ENCODE results near the gene TPH1.

TPH1 gene

GRCh38 chr11:18046116-18046777 is at the start of gene TPH1:
TSS of gene TPH1 (minus strand) at chr11:18046269. CDS start at chr11:18040762, 5,507 bp downstream.
- no peak for DNase-seq (ENCODE audit: low spot score)

DNA sequence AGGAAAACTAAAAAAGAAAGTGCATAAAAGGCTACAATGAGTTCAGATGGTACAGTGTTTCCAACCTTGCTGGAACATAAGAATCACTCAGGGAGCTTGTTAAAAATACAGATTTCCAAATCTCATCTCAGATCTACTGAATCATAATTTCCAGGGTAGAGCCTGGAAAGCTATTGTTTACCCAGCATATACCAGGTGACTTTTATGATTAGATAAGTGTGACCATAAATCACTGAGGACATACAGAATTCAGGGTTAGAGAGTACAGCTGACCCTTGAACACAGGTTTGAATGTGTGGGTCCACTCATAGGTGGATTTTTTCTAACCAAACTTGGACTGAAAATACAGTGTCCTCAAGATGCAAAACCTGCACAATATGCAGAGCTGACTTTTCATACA is 47.9 kb upstream of the TPH1 start:
- DNase-seq (ENCODE audit: low spot score) = no peak

DNA sequence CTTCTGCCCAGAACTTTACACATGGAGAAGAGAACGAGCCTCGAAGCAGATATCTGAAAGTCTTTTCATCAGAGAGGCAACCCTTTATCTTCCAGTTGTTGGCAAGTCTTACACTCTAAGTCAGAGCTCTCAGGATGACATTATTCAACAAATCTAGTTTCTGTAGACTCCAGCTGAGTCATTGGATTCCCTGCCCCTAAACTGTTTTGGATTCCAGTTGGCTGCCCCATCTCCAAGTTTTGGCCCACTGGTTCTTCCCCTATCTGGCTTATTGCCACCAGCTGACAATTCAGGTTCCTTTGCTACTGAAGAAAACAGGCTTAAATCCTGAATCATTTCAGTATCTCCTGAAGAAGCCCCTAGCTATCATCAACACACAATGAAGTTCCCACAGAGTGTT is 45.7 kb upstream of the TPH1 start:
- DNase-seq (ENCODE audit: low spot score) = no peak

DNA sequence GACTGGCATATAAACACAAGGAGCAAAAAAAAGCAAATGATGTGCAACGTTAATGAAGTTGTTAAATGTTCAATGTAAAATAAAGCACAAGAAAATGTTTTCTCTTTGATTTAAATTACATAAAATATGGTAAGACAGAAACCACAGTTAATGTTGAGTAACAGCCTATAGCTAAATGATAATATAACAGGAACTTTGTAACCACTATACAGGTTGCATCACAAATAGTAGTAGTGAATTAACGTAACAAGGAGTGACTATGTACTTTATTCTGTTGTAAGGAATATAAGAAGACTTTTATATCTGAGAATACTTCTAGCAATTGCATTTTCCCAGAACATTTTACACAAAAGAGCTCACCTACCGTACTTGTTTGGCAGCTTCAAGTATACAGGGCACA is 42.9 kb upstream of the TPH1 start:
- DNase-seq (ENCODE audit: low spot score) = no peak

GRCh38 chr11:18088366-18088765 is 42.3 kb upstream of the TPH1 start:
- DNase-seq (ENCODE audit: low spot score) = no peak

GRCh38 chr11:18081551-18081950 is 35.5 kb upstream of the TPH1 start:
- DNase-seq (ENCODE audit: low spot score) = peak; percentile 17

- DNase-seq (ENCODE audit: low spot score) = no peak
Measured at GRCh38 chr11:18080451-18080850, 34.4 kb upstream of the TPH1 start.

DNA sequence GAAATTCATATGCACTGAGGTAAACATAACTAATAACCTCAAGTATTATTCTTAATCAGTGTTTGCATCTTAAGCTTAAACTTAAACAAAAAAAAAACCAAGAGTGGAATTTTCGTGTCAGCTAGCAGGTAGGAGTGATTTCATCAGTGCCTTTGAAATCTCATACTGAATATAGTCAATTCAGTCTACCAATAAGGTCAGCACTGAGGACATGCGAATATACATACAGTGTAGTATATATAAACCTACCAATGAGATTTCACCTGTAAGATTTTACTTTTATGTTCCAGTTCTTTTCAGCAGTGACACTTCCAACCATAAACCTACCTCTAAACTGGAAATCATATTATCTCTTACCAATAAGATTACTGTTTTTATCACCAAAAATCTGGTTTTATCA is 32.8 kb upstream of the TPH1 start:
- no peak for DNase-seq (ENCODE audit: low spot score)

DNA sequence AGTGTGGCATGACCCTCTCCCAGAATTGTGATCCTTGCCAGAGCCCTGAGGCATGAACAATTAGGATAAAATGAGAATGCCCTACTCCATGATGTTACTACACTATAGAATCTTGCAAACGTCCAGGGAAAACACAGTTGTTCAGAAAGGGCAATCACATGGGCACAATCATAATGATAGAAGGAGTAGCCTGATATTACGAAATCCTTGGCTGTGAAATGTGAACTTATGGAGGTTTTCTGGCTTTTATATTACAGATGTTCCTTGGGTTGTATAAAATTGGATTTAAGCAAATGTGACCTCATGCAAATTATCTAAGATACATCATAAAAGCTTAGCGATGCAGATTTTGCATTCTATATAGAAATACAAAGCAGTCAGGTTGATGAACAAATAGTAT is 29.4 kb upstream of the TPH1 start:
- DNase-seq (ENCODE audit: low spot score) = no peak

DNA sequence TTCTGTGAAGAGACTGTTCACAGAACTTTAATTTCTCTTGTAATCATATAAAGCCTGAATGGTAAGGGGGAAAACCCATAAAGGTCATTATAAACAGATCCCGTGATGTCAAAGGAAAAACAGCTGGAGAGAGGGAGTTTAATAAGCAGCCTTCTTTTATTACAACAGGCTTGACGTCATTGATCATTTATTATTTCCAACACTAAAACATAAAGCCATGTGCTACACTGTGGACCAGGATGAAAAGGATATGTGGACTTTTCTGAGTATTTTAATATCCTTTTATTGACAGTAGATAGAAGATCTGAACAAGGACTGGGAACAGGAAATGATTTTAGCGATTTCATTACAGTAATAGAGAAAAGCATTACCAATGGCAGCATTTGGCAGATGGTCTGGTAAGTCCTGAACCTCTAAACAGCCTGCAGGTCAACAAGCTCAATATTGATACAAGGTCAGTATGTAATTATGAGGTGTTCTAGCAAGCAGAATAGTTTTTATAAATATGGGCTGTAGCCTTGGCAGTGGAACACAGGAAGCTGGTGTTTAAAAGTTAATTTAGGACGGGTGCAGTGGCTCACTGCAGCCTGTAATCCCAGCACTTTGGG is 25.1 kb upstream of the TPH1 start:
- no peak for DNase-seq (ENCODE audit: low spot score)

DNA sequence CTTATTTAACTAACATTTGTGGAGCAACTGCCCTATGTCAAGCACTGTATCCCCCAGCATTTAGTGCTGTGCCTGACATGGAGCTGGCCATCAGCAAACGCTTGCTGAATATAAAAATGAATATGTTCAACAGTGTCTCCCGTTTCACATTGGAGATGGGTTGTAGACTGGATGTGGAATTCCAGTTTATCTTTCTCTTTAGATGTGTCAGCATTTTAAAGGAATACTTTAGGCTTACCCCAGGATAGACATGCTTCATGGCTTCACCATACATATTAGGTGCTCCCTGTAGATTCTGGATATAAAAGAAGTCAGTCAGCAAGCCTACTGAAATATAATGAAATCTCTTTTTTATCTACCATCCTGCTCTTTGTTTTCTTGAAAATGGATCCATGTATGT is 21.3 kb upstream of the TPH1 start:
- no peak for DNase-seq (ENCODE audit: low spot score)

- no peak for DNase-seq (ENCODE audit: low spot score)
Measured at GRCh38 chr11:18066626-18067025, 20.6 kb upstream of the TPH1 start.

DNA sequence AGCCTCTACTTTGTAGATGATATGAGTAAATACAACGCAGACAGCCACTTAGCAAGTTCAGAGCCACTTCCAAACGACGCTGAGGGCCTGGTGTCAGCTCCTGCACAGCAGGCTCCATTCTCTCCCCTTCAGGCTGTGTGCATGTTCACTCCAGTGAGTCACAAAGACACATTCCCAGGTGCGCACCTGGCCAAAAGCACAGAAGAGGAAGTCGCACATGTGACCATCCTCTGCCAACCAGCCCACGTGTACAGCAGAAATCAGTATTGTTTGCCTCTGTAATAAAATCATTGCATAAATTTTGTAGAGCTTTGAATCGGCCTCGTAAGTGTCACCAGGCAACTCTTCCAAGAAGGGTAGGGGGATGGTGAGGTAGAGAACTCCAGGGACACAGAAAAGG is 19.5 kb upstream of the TPH1 start:
- no peak for DNase-seq (ENCODE audit: low spot score)

- DNase-seq (ENCODE audit: low spot score) = no peak
Measured at GRCh38 chr11:18064450-18065054, 18.5 kb upstream of the TPH1 start.

- no peak for DNase-seq (ENCODE audit: low spot score)
Measured at GRCh38 chr11:18063862-18064434, 17.9 kb upstream of the TPH1 start.

DNA sequence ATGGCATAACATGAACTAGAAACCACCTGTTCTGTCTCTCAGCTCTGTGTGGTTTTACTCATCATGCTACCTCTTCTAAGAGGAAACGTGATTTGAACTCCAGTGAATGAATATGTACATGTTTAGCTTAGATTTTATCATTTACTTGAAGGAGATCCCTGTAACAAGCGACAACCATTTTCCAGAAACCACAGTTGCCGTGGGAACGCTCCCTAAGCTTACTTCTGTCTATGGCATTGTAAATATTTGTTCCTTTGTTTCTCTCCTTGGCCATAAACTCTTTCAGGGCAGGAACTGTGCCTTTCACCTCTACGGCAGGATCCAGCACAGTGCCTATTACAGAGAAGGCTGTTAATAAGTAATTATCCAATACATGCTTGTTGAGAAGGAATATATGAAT is 17.1 kb upstream of the TPH1 start:
- DNase-seq (ENCODE audit: low spot score) = no peak

- no peak for DNase-seq (ENCODE audit: low spot score)
Measured at GRCh38 chr11:18061351-18061750, 15.3 kb upstream of the TPH1 start.

- DNase-seq (ENCODE audit: low spot score) = no peak
Measured at GRCh38 chr11:18056561-18057181, 10.6 kb upstream of the TPH1 start.

DNA sequence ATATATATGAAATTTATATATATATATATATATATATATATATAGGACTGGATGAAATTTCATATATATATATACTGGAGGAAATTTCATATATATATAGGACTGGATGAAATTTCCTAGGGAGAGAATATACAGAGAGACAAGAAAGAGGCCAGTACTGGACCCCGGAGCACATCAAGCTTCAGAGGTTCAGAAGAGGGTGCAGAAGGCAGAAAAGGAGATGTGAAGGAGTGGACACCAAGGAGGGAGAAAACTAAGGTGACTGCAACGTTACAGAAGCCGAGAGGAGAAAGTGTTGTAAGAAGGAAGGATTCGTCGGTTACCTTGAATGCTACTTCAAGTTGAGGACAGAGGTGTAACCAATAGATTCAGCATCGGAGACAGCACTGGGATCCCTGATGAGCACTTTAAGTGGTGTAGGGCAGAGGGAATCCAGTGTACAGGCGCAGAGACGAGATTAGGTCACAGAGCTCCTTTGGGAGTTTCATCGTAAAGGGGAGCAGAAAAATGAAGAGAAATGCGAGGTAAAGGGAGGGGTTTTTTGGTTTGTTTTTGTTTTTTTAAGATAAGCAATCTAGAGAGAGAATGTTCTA is 8.5 kb upstream of the TPH1 start:
- no peak for DNase-seq (ENCODE audit: low spot score)

GRCh38 chr11:18050848-18051247 is 4.8 kb upstream of the TPH1 start:
- no peak for DNase-seq (ENCODE audit: low spot score)

DNA sequence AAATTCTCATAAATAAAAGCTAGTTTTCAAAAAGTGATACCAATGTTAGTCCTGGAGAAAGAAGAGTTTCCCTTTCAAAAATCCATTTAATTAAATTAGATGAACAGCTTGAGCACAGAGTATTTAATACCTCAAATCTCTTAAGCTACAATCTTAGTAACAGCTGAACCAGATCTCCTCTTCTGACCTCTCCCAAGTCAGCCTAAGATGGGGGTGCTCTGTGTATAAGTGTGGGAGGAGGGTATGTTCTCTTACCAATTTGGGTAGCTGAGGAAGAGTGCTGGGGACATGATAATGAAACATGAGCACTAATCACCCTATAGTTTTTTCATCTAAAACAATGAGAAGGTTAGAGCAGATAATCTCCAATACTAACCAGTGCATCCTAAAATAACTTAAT is 9.6 kb downstream of the TPH1 start:
- DNase-seq (ENCODE audit: low spot score) = no peak

GRCh38 chr11:18027475-18027874 is 18.6 kb downstream of the TPH1 start:
- DNase-seq (ENCODE audit: low spot score) = no peak

DNA sequence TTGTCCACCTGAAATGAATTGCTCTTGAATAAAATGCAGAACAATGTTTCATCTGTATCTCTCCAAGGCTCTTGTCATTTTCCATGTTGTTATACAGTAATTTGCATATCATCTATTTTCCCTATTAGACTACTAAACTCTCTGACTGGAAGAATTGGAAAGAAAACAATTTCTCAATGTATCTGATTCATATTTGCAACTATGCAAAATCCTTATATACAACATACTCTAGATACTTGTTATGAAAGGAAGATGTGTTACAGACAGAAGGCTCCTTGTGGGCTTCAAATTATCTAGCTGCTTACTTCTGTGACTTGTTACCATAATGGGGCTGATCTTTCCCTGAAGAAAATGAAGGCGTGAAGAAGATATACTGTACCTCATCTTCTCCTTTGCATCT is 23.6 kb downstream of the TPH1 start:
- DNase-seq (ENCODE audit: low spot score) = no peak

All from cerebellar cortex (tissue), 1 donor.